K562 (cell line): Measurements from ENCODE around the gene PRKD1. TPM values are rescaled to one million over a fixed set of nuclear protein-coding genes. Genes with fewer than 3 reads are reported as not detected.

Source experiments
- ATAC-seq: fragments of 200-7000 bp; cut with Tn5 transposase; 3 replicates; pipeline ENCODE4 v1.9.1; 2020; ENCODE audit warnings: moderate library complexity
- BruUV-seq: library from RNA; stranded (reverse); fragments of 400-500 nt; replicated peaks from 2 replicates; lab custom pipeline; 2021; lab: Mats Ljungman, UMichigan
- CTCF ChIA-PET: fragments of 300-600 bp; formaldehyde crosslinking; extraction: SDS; loops from one replicate; lab custom pipeline; 2021; ENCODE audit warnings: low intra/inter-chr PET ratio; lab: Yijun Ruan, JAX
- POLR2A ChIA-PET: fragments of 300-600, 350-650 bp; sonication (Branson Sonifier 250); formaldehyde crosslinking; extraction: SDS; loops from one replicate; lab custom pipeline; 2021; ENCODE audit warnings: antibody characterized with exemption, inconsistent platforms; lab: Yijun Ruan, JAX
- DNase-seq, 4 experiments: peaks; one replicate each; pipeline versions ENCODE4 v3.0.0 to v3.0.0-alpha.2; 2011 to 2018; ENCODE audit warnings: low spot score in 3 of 4, mixed read lengths in 3 of 4; ENCODE audit errors: extremely low read depth in 1 of 4
- FAIRE-seq: peaks from 2 replicates; lab custom pipeline; 2011; peaks lifted over from hg19 to GRCh38; lab: Jason Lieb, UNC
- H2AFZ ChIP-seq: 2 replicates; pipeline ENCODE4 v1.6.0; 2011; ENCODE audit warnings: low read depth, low read length, control low read depth, inconsistent platforms
- H3K27ac ChIP-seq: fragments of 200-600 bp; 3 replicates; pipeline ENCODE4 v1.8.0; 2011; ENCODE audit warnings: low read depth, mild to moderate bottlenecking, control low read depth, inconsistent platforms, low read length, moderate library complexity, mixed read lengths; ENCODE audit errors: extremely low read depth
- H3K27me3 ChIP-seq, 2 experiments: fragments of 300-600 bp in 1 of 2; 2 replicates in 1 of 2; 3 replicates in 1 of 2; pipeline versions ENCODE4 v1.6.0 to v1.8.0; 2011; ENCODE audit warnings: inconsistent platforms in 2 of 2, low read length in 2 of 2, mild to moderate bottlenecking in 1 of 2, mixed read lengths in 1 of 2, moderate library complexity in 1 of 2; ENCODE audit not compliant: control insufficient read depth in 2 of 2, insufficient read depth in 2 of 2
- H3K36me3 ChIP-seq: fragments of 300-600 bp; 3 replicates; pipeline ENCODE4 v1.8.0; 2011; ENCODE audit warnings: mild to moderate bottlenecking, low read length, inconsistent platforms; ENCODE audit not compliant: control insufficient read depth, insufficient read depth
- H3K4me1 ChIP-seq, 2 experiments: fragments of 200-600 bp in 1 of 2; replicated peaks in 1 of 2; 2 replicates in 1 of 2; 3 replicates in 1 of 2; pipeline versions ENCODE4 v1.5.1 to v1.8.0; 2011; ENCODE audit warnings: inconsistent platforms in 2 of 2, low read length in 2 of 2, mild to moderate bottlenecking in 1 of 2, mixed read lengths in 1 of 2, moderate library complexity in 1 of 2; ENCODE audit not compliant: control insufficient read depth in 2 of 2, insufficient read depth in 2 of 2
- H3K4me2 ChIP-seq: 2 replicates; pipeline ENCODE4 v1.6.1; 2011; ENCODE audit warnings: low read length, control low read depth, inconsistent platforms, mixed read lengths; ENCODE audit not compliant: insufficient read depth
- H3K4me3 ChIP-seq: fragments of 200-600 bp; sonication (generic), shearing (Covaris generic); 2 replicates; pipeline ENCODE4 v1.5.1; 2016; ENCODE audit warnings: control low read depth, inconsistent platforms
- H3K79me2 ChIP-seq: fragments of 200-600 bp; 3 replicates; pipeline ENCODE4 v1.8.0; 2011; ENCODE audit warnings: low read length, inconsistent platforms; ENCODE audit not compliant: control insufficient read depth, insufficient read depth
- H3K9ac ChIP-seq, 2 experiments: 2 replicates each; pipeline versions ENCODE4 v1.6.0 to v1.6.1; 2011; ENCODE audit warnings: low read depth in 2 of 2, low read length in 2 of 2, control low read depth in 1 of 2, inconsistent platforms in 1 of 2, mild to moderate bottlenecking in 1 of 2, mixed read lengths in 1 of 2; ENCODE audit not compliant: insufficient read depth in 1 of 2
- H3K9me1 ChIP-seq: one replicate; pipeline ENCODE4 v1.6.0; 2011; ENCODE audit warnings: inconsistent platforms, mild to moderate bottlenecking, low read length, moderate library complexity; ENCODE audit not compliant: control insufficient read depth, insufficient read depth
- H3K9me3 ChIP-seq: replicated peaks from 2 replicates; pipeline ENCODE4 v1.5.1; 2011; ENCODE audit warnings: low read depth, low read length, inconsistent platforms; ENCODE audit not compliant: control insufficient read depth, insufficient read depth
- H4K20me1 ChIP-seq: replicated peaks from 2 replicates; pipeline ENCODE4 v1.6.1; 2011; ENCODE audit warnings: low read length, inconsistent platforms, mixed read lengths; ENCODE audit not compliant: control insufficient read depth, insufficient read depth
- ARID4B ChIP-seq: sonication (generic); formaldehyde crosslinking; IDR thresholded peaks from 2 replicates; pipeline ENCODE4 v1.8.0; 2022; ENCODE audit warnings: mild to moderate bottlenecking, missing genetic modification reagents
- CBX2 ChIP-seq: fragments of 200-600 bp; sonication (generic); IDR thresholded peaks from one replicate; pipeline ENCODE4 v1.6.1; 2012; ENCODE audit warnings: mild to moderate bottlenecking, low read length, inconsistent platforms; ENCODE audit not compliant: insufficient read depth, poor library complexity, severe bottlenecking
- HMBOX1 ChIP-seq: sonication (generic); IDR thresholded peaks from 2 replicates; pipeline ENCODE4 v1.6.1; 2016
- IFI16 ChIP-seq: fragments of 250-450 bp; sonication (Bioruptor Pico); IDR thresholded peaks from 2 replicates; pipeline ENCODE4 v2.1.2; 2022; ENCODE audit warnings: mild to moderate bottlenecking, inconsistent platforms
- KHSRP ChIP-seq: fragments of 450-650 bp; IDR thresholded peaks from 2 replicates; pipeline ENCODE4 v1.6.1; 2017
- MTA3 ChIP-seq: fragments of 450-650 bp; formaldehyde crosslinking; IDR thresholded peaks from 2 replicates; pipeline ENCODE4 v1.6.1; 2017; ENCODE audit warnings: mild to moderate bottlenecking, borderline replicate concordance
- PBX2 ChIP-seq, 2 experiments: IDR thresholded peaks in 1 of 2; conservative IDR thresholded peaks in 1 of 2; 2 replicates each; pipeline ENCODE4 v1.6.1; 2016; ENCODE audit warnings: low read depth in 2 of 2, mild to moderate bottlenecking in 1 of 2, missing compliant biosample characterization in 1 of 2, missing genetic modification characterization in 1 of 2, moderate library complexity in 1 of 2
- SETDB1 ChIP-seq: IDR thresholded peaks from one replicate; pipeline ENCODE4 v1.6.1; 2012; ENCODE audit warnings: low read length, control low read depth, inconsistent platforms
- USF1 ChIP-seq: sonication (generic); formaldehyde crosslinking; IDR thresholded peaks from 2 replicates; pipeline ENCODE4 v1.9.0; 2022; ENCODE audit warnings: mild to moderate bottlenecking, missing genetic modification reagents
- XRCC5 ChIP-seq: fragments of 200-400 bp; formaldehyde crosslinking; IDR thresholded peaks from 2 replicates; pipeline ENCODE4 v1.6.1; 2017; ENCODE audit warnings: low read depth, mild to moderate bottlenecking, low read length
- ZNF134 ChIP-seq: fragments of 250-450 bp; sonication (Bioruptor Pico); conservative IDR thresholded peaks from 2 replicates; pipeline ENCODE4 v1.4.0; 2020
- ZNF143 ChIP-seq: sonication (generic); formaldehyde crosslinking; IDR thresholded peaks from 2 replicates; pipeline ENCODE4 v1.9.0; 2022; ENCODE audit warnings: mild to moderate bottlenecking, missing genetic modification reagents
- WGBS: fragments of 100-300 bp; shearing (Covaris generic); methylation state at CpG from one replicate; pipeline ENCODE4 v1.1.6; 2016; ENCODE audit warnings: low coverage, mixed read lengths; ENCODE audit not compliant: insufficient coverage; ENCODE audit errors: missing lambda C conversion rate; 5-methylcytosine and 5-hydroxymethylcytosine counted together
- in situ Hi-C: fragments of 300-500 bp; cut with MboI; formaldehyde crosslinking; loops from 4 replicates; pipeline ENCODE4 v1.15.0; 2018; ENCODE audit warnings: inconsistent platforms, mixed read lengths
- intact Hi-C: fragments of 100-400 bp; cut with micrococcal nuclease; formaldehyde crosslinking; loops from 2 replicates; pipeline ENCODE4 v1.14.2; 2022
- polyA plus RNA-seq, 8 experiments: library from polyadenylated mRNA; depleted of rRNA in 4 of 8; stranded (reverse) in 5 of 8; unstranded in 3 of 8; fragments of >200 nt; fragmentation: Nextera tagmentation in 2 of 8; fragmentation: Illumina TruSeq in 1 of 8; extraction: Ambion mirVana in 2 of 8; extraction: Trizol in 1 of 8; gene quantifications; 2 replicates each; pipeline versions ENCODE4 v1.2.1 to v1.2.3, GENCODE V29; 2011 to 2014; ENCODE audit warnings: inconsistent platforms in 1 of 8, missing spikeins in 1 of 8
- total RNA-seq, 7 experiments: library from RNA; depleted of rRNA in 6 of 7; stranded (reverse); fragments of >200 nt in 6 of 7; fragmentation: Illumina TruSeq in 2 of 7; extraction: Trizol in 2 of 7; gene quantifications; 2 replicates each; pipeline versions ENCODE4 v1.2.1 to v1.2.3, GENCODE V29; 2011 to 2021; ENCODE audit warnings: low replicate concordance in 1 of 7

Gene PRKD1
- total and polyA plus RNA-seq, 9 of the 15 experiments (the other 6 are each of a cell fraction or from before 2014, with no cell fraction given) = 0.04 to 0.25 (median 0.13) TPM; not detected in 1

GRCh38 chr14:29925101-29925722, 2.4 kb downstream of the PRKD1 start:
- H3K27me3 ChIP-seq = peaks cover 0 to 20% of the 10 kb centered on the region in 2 experiments; a peak in 2 of 5 replicates
- ChIA-PET POLR2A (no interaction called here), CTCF (no interaction called here)
- no peak overlapping the region for H3K4me3 ChIP-seq
- H3K36me3 ChIP-seq = no peaks in the 10 kb centered on the region
- H4K20me1 ChIP-seq = no peaks in the 10 kb centered on the region
- peaks cover 0 to 13% of the 10 kb centered on the region in 2 experiments; a peak in 2 of 5 replicates for H3K4me1 ChIP-seq
- no TSS peak for BruUV-seq
- DNase-seq = no peak
- no peak overlapping the region for H3K4me2 ChIP-seq
- no peaks in the 10 kb centered on the region for H3K79me2 ChIP-seq
- WGBS = 0% methylated on average over 5 of the region's 5 CpGs
- no peak overlapping the region for H2AFZ ChIP-seq
- no peak overlapping the region for H3K27ac ChIP-seq
- H3K9ac ChIP-seq = no peak overlapping the region
- ATAC-seq = no peak
- in situ Hi-C loops (no loop called here), intact Hi-C loops (no loop called here)
- no peaks in the 10 kb centered on the region for H3K9me3 ChIP-seq
- no peaks in the 10 kb centered on the region for H3K9me1 ChIP-seq
- FAIRE-seq = no peak
- no peak for TF ChIP-seq KHSRP
- no peak for TF ChIP-seq ZNF134 (CRISPR knock-in tag)
- TF ChIP-seq CBX2 = no peak
- TF ChIP-seq HMBOX1 = no peak
- no peak for TF ChIP-seq IFI16
- TF ChIP-seq USF1 (CRISPR knock-in tag) = no peak
- TF ChIP-seq PBX2 (CRISPR knock-in tag; IDR thresholded peaks at IDR 0.05; ENCODE audit: low read depth) = no peak
- TF ChIP-seq PBX2 (tag; conservative IDR thresholded peaks at IDR 0.05; ENCODE audit: low read depth) = no peak
- no peak for TF ChIP-seq XRCC5
- no peak for TF ChIP-seq SETDB1
- TF ChIP-seq MTA3 = no peak
- TF ChIP-seq ZNF143 (CRISPR knock-in tag) = no peak
- TF ChIP-seq ARID4B (CRISPR knock-in tag) = no peak
